ENCODE results near the gene GSE1.

- TF ChIP-seq, protein P1, sequence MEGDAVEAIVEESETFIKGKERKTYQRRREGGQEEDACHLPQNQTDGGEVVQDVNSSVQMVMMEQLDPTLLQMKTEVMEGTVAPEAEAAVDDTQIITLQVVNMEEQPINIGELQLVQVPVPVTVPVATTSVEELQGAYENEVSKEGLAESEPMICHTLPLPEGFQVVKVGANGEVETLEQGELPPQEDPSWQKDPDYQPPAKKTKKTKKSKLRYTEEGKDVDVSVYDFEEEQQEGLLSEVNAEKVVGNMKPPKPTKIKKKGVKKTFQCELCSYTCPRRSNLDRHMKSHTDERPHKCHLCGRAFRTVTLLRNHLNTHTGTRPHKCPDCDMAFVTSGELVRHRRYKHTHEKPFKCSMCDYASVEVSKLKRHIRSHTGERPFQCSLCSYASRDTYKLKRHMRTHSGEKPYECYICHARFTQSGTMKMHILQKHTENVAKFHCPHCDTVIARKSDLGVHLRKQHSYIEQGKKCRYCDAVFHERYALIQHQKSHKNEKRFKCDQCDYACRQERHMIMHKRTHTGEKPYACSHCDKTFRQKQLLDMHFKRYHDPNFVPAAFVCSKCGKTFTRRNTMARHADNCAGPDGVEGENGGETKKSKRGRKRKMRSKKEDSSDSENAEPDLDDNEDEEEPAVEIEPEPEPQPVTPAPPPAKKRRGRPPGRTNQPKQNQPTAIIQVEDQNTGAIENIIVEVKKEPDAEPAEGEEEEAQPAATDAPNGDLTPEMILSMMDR (IDR thresholded peaks at IDR 0.05), result no peak
- no peak for TF ChIP-seq EP300 (IDR thresholded peaks at IDR 0.05)
- no peak for TF ChIP-seq POLR2A (IDR thresholded peaks at IDR 0.05)
These were observed 38.2 kb upstream of the GSE1 start for GRCh38 chr16:85574672-85575475.
